Breast epithelium (tissue), 3 donors: ENCODE results near the gene CAPN9.

ENCODE experiments used
- CTCF ChIP-seq, 3 donors: fragments of 450-650 bp; IDR thresholded peaks; one replicate each; pipeline ENCODE4 v1.5.1; 2016 to 2017; ENCODE audit warnings: antibody characterized with exemption in 3 of 3, mild to moderate bottlenecking in 3 of 3, moderate library complexity in 3 of 3
- POLR2AphosphoS5 ChIP-seq, 3 donors: sonication (generic); formaldehyde crosslinking; IDR thresholded peaks; one replicate each; pipeline ENCODE4 v1.6.1; 2017; ENCODE audit warnings: antibody characterized with exemption in 3 of 3

GRCh38 chr1:230770317-230770716 lies 23.1 kb downstream of the CAPN9 start:
- TF ChIP-seq CTCF (IDR thresholded peaks at IDR 0.05) (no peak), POLR2AphosphoS5 (IDR thresholded peaks at IDR 0.05) (no peak)
